Endodermal cell (in vitro differentiated cells): ENCODE data around the gene SLC5A8. TPM values are rescaled to one million over a fixed set of nuclear protein-coding genes. Genes with fewer than 3 reads are reported as not detected.

Experiments used
- DNase-seq: peaks from one replicate; pipeline ENCODE4 v3.0.0-alpha.2; 2017
- H3K27ac ChIP-seq: 2 replicates; pipeline ENCODE4 v1.5.1; 2013; ENCODE audit warnings: mild to moderate bottlenecking, low read depth, low read length, moderate library complexity
- H3K27me3 ChIP-seq: 2 replicates; pipeline ENCODE4 v1.6.1; 2013; ENCODE audit warnings: mild to moderate bottlenecking, low read length, moderate library complexity; ENCODE audit not compliant: insufficient read depth, control insufficient read depth, poor library complexity, severe bottlenecking
- H3K36me3 ChIP-seq: 2 replicates; pipeline ENCODE4 v1.7.0; 2013; ENCODE audit warnings: mild to moderate bottlenecking, low read length, moderate library complexity; ENCODE audit not compliant: control insufficient read depth, insufficient read depth
- H3K4me1 ChIP-seq: one replicate; pipeline ENCODE4 v1.7.0; 2013; ENCODE audit warnings: low read length; ENCODE audit not compliant: control insufficient read depth, insufficient read depth
- H3K4me3 ChIP-seq: 2 replicates; pipeline ENCODE4 v1.5.1; 2013; ENCODE audit warnings: mild to moderate bottlenecking, low read length, moderate library complexity
- H3K9ac ChIP-seq: 2 replicates; pipeline ENCODE4 v1.6.1; 2013; ENCODE audit warnings: mild to moderate bottlenecking, low read length, moderate library complexity; ENCODE audit not compliant: poor library complexity, severe bottlenecking; ENCODE audit errors: extremely low read depth
- H3K9me3 ChIP-seq: 2 replicates; pipeline ENCODE4 v1.6.1; 2013; ENCODE audit warnings: mild to moderate bottlenecking, low read length, moderate library complexity; ENCODE audit not compliant: control insufficient read depth
- H3K27ac Mint-ChIP-seq: 2 replicates; pipeline ENCODE4 v1.8.0; 2020; ENCODE audit warnings: mixed read lengths
- H3K27me3 Mint-ChIP-seq: 2 replicates; pipeline ENCODE4 v1.8.0; 2021; ENCODE audit warnings: mild to moderate bottlenecking, mixed read lengths; ENCODE audit not compliant: insufficient read depth
- H3K36me3 Mint-ChIP-seq: 2 replicates; pipeline ENCODE4 v1.8.0; 2020; ENCODE audit warnings: low read depth, mixed read lengths
- H3K4me1 Mint-ChIP-seq: 2 replicates; pipeline ENCODE4 v1.8.0; 2020; ENCODE audit warnings: mixed read lengths
- H3K4me3 Mint-ChIP-seq: 2 replicates; pipeline ENCODE4 v1.8.0; 2020; ENCODE audit warnings: mild to moderate bottlenecking, moderate library complexity, mixed read lengths
- H3K9me3 Mint-ChIP-seq: 2 replicates; pipeline ENCODE4 v1.8.0; 2020; ENCODE audit warnings: mild to moderate bottlenecking, mixed read lengths
- WGBS, 2 experiments: methylation state at CpG; one replicate each; pipeline versions ENCODE4 v1.1.5 to v1.1.7; 2013; ENCODE audit warnings: missing lambda C conversion rate in 2 of 2, mixed read lengths in 1 of 2; ENCODE audit not compliant: insufficient coverage in 1 of 2, insufficient read length in 1 of 2; 5-methylcytosine and 5-hydroxymethylcytosine counted together
- total RNA-seq, 2 donors: library from RNA; stranded (reverse); fragmentation: NEBNext Ultra II Directional in 1 of 2; extraction: Animal tissue kit (Norgen Biotek cat#: 25700) in 1 of 2; gene quantifications; 2 replicates in 1 of 2; 3 replicates in 1 of 2; pipeline ENCODE4 v1.2.1, GENCODE V29; 2021
- TF ChIP-seq, protein P1 (sequence below): fragments of 200-600 bp; sonication (generic); conservative IDR thresholded peaks from 2 replicates; pipeline ENCODE4 v1.5.0; 2021; ENCODE audit warnings: antibody characterized with exemption, mild to moderate bottlenecking

The SLC5A8 gene
- total RNA-seq, 2 donors from 2014 or later, result not detected

DNA sequence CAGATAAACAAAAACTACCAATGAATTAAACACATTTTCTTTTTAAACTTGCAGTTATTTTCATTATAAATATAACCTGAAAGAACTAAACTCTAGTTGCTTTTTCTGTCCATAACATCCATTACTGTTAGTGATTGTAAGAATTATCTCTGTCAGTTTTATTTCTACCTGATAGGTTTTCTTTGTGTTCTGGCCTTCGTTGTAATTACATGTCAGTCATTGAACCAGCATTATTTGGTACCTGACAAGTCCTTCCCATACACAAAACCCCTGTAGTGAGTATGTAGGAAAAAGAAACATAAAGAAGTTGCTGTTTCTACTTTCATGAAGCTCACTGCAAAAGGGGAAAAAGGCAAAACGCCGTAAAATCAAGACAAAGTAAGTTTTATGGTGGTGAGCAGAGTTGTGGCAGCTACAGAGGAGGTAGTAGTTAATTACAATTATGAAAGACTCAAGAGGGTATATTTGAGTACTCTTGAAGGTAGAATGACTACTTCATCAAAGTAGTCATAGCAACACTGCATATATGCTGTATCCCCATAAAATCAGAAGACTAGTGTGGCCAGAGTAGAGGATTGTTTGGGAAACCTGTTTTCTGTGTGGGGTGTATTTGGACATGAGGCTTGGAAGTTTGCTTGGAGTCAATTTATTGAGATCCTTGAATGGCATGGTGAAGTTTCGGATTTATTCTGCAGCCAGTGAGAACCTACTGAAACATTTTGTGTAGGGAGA, 102.8 kb downstream of the SLC5A8 start:
- no peaks in the 10 kb centered on the region for H3K9me3 Mint-ChIP-seq
- 86 to 95% methylated on average over 3 to 4 of the region's 4 CpGs for WGBS, 2 experiments
- H3K27ac Mint-ChIP-seq, result no peak overlapping the region
- Histone ChIP-seq H3K36me3 (no peaks in the 10 kb centered on the region), H3K4me3 (no peak overlapping the region), H3K27ac (no peak overlapping the region), H3K27me3 (no peaks in the 10 kb centered on the region), H3K9me3 (no peaks in the 10 kb centered on the region), H3K4me1 (no peaks in the 10 kb centered on the region), H3K9ac (no peak overlapping the region)
- no peak overlapping the region for H3K4me3 Mint-ChIP-seq
- H3K4me1 Mint-ChIP-seq, result peaks cover 5% of the 10 kb centered on the region
- TF ChIP-seq, protein P1, sequence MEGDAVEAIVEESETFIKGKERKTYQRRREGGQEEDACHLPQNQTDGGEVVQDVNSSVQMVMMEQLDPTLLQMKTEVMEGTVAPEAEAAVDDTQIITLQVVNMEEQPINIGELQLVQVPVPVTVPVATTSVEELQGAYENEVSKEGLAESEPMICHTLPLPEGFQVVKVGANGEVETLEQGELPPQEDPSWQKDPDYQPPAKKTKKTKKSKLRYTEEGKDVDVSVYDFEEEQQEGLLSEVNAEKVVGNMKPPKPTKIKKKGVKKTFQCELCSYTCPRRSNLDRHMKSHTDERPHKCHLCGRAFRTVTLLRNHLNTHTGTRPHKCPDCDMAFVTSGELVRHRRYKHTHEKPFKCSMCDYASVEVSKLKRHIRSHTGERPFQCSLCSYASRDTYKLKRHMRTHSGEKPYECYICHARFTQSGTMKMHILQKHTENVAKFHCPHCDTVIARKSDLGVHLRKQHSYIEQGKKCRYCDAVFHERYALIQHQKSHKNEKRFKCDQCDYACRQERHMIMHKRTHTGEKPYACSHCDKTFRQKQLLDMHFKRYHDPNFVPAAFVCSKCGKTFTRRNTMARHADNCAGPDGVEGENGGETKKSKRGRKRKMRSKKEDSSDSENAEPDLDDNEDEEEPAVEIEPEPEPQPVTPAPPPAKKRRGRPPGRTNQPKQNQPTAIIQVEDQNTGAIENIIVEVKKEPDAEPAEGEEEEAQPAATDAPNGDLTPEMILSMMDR, result no peak
- DNase-seq, result no peak
- H3K27me3 Mint-ChIP-seq, result no peaks in the 10 kb centered on the region
- no peaks in the 10 kb centered on the region for H3K36me3 Mint-ChIP-seq

Other genes with a start within 250 kb of the SLC5A8 start
- 10 to 100 TPM; 22.1 to 29.1 TPM for gene UTP20, start 69.9 kb upstream of the SLC5A8 start, total RNA-seq
- gene ARL1, start 197.5 kb upstream of the SLC5A8 start, total RNA-seq, result 10 to 100 TPM; 80.6 to 86.3 TPM